OCI-LY3 (cell line): Measurements from ENCODE around the gene TRIM41.

Source experiments
- EZH2phosphoT487 ChIP-seq: fragments of 200-600 bp; shearing (Covaris generic); IDR thresholded peaks from 2 replicates; pipeline ENCODE4 v1.6.1; 2018; ENCODE audit warnings: antibody characterized with exemption, mixed run types, low read depth
- TF ChIP-seq, protein P1 (sequence below): fragments of 200-600, 300-600 bp; sonication (generic); IDR thresholded peaks from 2 replicates; pipeline ENCODE4 v1.5.1; 2014; ENCODE audit warnings: antibody characterized with exemption, low read length, low read depth

DNA sequence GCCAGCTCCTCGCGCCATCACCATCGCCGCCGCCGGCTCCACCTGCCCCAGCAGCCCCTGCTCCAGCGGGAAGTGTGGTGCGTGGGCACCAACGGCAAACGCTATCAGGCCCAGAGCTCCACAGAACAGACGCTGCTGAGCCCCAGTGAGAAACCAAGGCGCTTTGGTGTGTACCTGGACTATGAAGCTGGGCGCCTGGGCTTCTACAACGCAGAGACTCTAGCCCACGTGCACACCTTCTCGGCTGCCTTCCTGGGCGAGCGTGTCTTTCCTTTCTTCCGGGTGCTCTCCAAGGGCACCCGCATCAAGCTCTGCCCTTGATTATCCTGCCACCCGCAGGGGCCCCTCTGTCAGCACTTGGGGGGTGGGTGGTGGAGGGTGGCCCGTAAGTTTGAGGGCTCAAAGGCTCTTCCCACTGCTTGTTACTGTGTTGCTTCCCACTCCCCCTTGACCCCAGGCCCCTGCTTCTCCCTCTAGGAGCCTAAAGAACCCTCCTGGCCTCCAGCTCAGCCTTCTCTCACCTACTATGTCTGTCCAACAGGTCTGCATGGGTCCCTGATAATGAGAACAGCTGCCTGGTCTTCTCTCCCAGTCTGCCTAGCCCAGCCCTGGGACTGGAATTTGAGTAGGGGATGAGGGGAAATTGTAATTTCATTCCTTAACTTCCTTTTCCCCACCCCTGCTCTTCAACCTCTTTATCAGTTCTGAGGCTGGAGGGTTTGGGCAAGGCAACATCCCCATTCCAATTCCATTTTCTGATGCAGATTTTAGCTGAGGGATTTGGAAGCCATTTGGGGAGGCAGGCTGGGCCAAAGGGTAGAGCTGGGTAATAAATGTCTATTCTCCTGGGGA is 11.6 kb downstream of the TRIM41 start:
- TF ChIP-seq, protein P1, sequence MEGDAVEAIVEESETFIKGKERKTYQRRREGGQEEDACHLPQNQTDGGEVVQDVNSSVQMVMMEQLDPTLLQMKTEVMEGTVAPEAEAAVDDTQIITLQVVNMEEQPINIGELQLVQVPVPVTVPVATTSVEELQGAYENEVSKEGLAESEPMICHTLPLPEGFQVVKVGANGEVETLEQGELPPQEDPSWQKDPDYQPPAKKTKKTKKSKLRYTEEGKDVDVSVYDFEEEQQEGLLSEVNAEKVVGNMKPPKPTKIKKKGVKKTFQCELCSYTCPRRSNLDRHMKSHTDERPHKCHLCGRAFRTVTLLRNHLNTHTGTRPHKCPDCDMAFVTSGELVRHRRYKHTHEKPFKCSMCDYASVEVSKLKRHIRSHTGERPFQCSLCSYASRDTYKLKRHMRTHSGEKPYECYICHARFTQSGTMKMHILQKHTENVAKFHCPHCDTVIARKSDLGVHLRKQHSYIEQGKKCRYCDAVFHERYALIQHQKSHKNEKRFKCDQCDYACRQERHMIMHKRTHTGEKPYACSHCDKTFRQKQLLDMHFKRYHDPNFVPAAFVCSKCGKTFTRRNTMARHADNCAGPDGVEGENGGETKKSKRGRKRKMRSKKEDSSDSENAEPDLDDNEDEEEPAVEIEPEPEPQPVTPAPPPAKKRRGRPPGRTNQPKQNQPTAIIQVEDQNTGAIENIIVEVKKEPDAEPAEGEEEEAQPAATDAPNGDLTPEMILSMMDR, result no peak
- TF ChIP-seq EZH2phosphoT487, result no peak
